IgD-negative memory B cell (primary cell): ENCODE results near the gene TBC1D2. TPM values are rescaled to one million over a fixed set of nuclear protein-coding genes. Genes with fewer than 3 reads are reported as not detected.
"Not testable (repeated sequence)": the region's sequence is repeated elsewhere in the genome, so short reads cannot be mapped to it uniquely, and the experiment has no call there.

ENCODE experiments used
- H3K27ac Mint-ChIP-seq, 3 donors: one replicate each; pipeline ENCODE4 v1.8.0; 2020 to 2022; ENCODE audit warnings: mild to moderate bottlenecking in 3 of 3, mixed read lengths in 3 of 3, moderate library complexity in 1 of 3
- H3K27me3 Mint-ChIP-seq: one replicate; pipeline ENCODE4 v1.8.0; 2021; ENCODE audit warnings: mixed read lengths
- H3K36me3 Mint-ChIP-seq: one replicate; pipeline ENCODE4 v1.8.0; 2020; ENCODE audit warnings: mild to moderate bottlenecking, mixed read lengths
- H3K4me1 Mint-ChIP-seq, 3 donors: one replicate each; pipeline ENCODE4 v1.8.0; 2020 to 2022; ENCODE audit warnings: mixed read lengths in 3 of 3, mild to moderate bottlenecking in 1 of 3
- H3K4me3 Mint-ChIP-seq, 4 donors: one replicate each; pipeline ENCODE4 v1.8.0; 2020 to 2022; ENCODE audit warnings: mild to moderate bottlenecking in 4 of 4, mixed read lengths in 4 of 4, moderate library complexity in 3 of 4
- H3K9me3 Mint-ChIP-seq, 3 donors: one replicate each; pipeline ENCODE4 v1.8.0; 2020 to 2021; ENCODE audit warnings: mixed read lengths in 3 of 3, mild to moderate bottlenecking in 1 of 3
- polyA plus RNA-seq: library from polyadenylated mRNA; unstranded; fragments of 300-500 nt; fragmentation: Illumina TruSeq; gene quantifications from one replicate; pipeline ENCODE4 v1.2.3, GENCODE V29; 2021

TBC1D2 gene
- polyA plus RNA-seq, 1 donor from 2014 or later: 5.3 TPM

DNA sequence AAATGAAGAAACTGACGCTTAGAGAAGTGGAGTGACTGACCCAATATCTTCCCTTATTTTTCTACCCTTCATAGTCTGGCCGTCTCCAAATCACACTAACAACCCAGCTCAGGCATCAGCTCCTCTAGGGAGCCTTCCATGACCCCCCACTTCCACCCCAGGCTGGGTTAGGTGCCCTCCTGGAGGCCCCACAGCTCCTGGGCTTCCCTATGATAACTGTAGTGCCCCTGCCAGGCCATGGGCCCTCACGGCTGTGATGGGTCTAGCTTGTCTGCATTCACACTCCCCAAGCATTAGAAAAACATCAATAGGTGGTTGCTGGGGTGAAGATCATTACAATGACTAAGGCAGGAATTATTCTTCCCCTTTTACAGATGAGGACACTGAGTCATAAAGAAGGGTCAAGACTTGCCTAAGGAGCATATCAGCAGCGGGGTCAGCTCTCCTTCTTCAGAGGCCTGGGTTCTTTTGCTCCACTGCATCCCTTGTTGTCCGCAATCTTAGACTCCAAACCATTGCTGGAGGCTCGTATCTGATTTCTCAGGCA, 70.4 kb downstream of the TBC1D2 start:
- H3K9me3 Mint-ChIP-seq: no peaks in the 10 kb centered on the region
- H3K27me3 Mint-ChIP-seq: no peaks in the 10 kb centered on the region
- peaks cover 12 to 31% (median 20%) of the 10 kb centered on the region in 3 donors for H3K4me1 Mint-ChIP-seq
- H3K36me3 Mint-ChIP-seq: peaks cover 3% of the 10 kb centered on the region
- peak overlapping the region in 1 of 3 donors; percentile 64 for H3K27ac Mint-ChIP-seq
- no peak overlapping the region for H3K4me3 Mint-ChIP-seq

DNA sequence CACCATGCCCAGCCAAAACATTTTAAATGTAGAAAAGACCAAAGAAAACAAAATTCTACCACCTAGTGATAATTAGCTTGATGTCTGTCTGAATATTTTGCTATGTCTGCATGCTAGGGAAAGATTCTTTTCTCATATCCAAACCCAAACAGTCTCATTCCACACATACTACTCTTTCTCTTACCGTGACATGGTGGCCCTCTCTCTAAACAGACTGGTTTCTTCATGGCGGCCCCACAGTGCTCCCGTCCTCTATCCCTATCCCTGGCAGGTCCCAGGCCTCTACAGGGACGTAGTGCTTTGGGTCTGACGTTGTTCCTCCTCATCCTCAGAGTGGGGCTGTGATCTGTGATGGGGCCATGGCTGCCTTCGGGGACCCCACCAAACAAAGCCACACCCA, 71.1 kb downstream of the TBC1D2 start:
- H3K27ac Mint-ChIP-seq: no peak overlapping the region
- no peaks in the 10 kb centered on the region for H3K27me3 Mint-ChIP-seq
- H3K9me3 Mint-ChIP-seq: no peaks in the 10 kb centered on the region
- H3K4me1 Mint-ChIP-seq: peaks cover 12 to 31% (median 20%) of the 10 kb centered on the region in 3 donors
- H3K4me3 Mint-ChIP-seq: no peak overlapping the region
- H3K36me3 Mint-ChIP-seq: peaks cover 3% of the 10 kb centered on the region

DNA sequence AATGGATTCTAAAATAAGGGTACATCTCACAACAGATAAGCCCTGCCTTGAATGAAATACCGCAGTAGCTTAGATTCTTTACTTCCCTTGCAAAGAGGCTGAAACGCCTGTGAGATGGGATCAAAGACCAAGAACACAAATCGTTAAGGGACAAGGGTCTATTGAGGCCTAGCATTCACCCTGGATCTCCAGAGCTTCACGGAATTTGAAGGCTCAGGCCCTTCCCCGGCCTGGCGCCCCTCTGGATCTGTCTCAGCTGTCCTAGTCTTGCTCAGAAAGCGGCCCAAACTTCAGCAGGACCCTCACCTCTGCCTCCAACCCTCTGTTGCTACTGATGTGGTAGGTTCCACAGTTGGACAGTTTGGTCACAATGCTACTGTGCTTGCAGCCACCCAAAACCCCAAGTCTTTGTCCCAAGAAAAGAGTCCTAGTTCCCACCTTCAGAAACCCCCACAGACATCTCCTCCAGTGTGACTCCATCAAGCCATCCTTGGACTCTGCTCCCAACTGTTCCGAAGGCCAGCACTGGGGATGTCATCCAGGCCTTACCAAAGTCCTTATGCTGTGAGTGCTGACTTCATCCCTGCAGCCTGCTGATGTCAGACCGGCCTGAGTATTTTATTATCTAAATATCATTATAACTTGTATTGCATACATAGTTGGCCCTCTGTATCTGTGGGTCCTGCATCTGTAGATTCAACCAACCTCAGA, 72.4 kb downstream of the TBC1D2 start:
- Mint-ChIP-seq H3K36me3 (peaks cover 3% of the 10 kb centered on the region), H3K27me3 (no peaks in the 10 kb centered on the region), H3K27ac (no peak overlapping the region), H3K4me1 (peaks cover 9 to 29% (median 14%) of the 10 kb centered on the region in 3 donors), H3K9me3 (no peaks in the 10 kb centered on the region), H3K4me3 (no peak overlapping the region)

DNA sequence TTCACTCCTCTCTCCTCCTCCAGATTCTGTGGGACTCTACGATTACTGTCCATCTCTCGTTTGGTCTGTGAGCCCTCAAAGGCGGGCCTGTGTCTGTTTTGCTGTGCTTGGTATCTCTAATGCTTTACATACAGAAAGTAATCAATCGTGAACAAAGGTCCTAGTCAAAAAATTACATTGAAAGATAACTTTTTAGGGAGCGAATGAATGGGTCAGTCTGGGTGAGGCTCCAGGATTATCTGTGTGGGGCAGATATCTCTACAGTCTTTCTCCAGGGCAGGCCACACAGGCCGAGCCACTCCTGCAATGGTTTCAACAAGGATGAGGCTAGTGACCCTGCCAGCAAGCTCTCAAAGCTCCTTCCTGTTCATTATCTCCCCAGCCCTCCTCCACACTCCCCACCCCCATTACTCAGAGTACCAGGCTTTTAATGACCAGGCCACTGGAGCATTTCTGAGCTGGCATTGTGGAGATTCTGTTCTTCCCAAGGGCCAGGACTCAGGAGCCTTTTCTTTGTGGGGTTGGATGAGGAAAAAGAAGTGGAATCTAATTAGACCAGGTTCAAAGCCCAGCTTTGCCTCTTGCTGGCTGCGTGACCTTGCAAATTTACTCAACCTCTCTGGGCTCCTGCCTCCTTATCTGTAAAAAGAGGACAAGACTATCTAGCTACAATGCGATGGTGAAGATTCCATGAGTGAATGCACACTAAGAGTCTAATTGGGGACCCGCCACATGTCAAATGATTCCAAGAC, 73.2 kb downstream of the TBC1D2 start:
- Mint-ChIP-seq H3K4me3 (no peak overlapping the region), H3K9me3 (no peaks in the 10 kb centered on the region), H3K27ac (no peak overlapping the region), H3K27me3 (no peaks in the 10 kb centered on the region), H3K36me3 (peaks cover 3% of the 10 kb centered on the region), H3K4me1 (peaks cover 9 to 29% (median 14%) of the 10 kb centered on the region in 3 donors)

DNA sequence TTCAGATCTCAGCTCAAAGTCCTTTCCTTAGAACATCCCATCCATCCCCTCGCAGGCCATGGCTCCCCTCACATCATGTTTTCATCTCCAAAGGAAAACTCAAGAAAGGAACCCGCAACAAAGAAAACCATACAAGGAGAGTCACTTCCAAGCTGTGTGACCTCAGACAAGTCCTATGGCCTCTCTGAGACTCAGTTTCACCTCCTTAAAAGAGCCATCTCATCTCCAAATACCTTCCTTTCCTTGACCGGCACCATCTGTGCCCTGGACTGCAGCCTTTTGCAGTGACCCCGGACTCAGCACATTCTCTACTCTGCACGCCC, 73.7 kb downstream of the TBC1D2 start:
- Mint-ChIP-seq H3K4me3 (no peak overlapping the region), H3K36me3 (peaks cover 3% of the 10 kb centered on the region), H3K4me1 (peaks cover 9 to 29% (median 14%) of the 10 kb centered on the region in 3 donors), H3K27me3 (no peaks in the 10 kb centered on the region), H3K27ac (no peak overlapping the region), H3K9me3 (no peaks in the 10 kb centered on the region)

DNA sequence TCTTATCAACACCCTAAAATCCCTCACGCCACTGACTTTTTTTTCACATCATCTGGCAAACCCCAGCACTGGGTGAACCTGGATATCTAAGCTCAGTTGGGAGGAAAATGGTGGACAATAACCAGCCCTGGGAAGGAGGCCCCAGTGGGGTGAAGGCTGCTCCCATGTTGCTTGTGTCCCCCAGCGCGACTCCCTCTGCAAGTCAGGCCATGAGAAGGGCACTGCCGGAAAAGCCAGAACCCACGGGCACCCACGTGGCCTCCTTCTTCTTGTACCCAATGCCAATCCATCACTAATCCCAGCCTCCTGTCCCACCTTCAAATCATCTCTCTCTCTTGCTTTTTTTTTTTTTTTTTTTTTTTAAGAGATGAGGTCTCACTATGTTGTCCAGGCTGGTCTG, 74.5 kb downstream of the TBC1D2 start:
- H3K27ac Mint-ChIP-seq: no peak overlapping the region
- no peaks in the 10 kb centered on the region for H3K9me3 Mint-ChIP-seq
- peaks cover 3% of the 10 kb centered on the region for H3K36me3 Mint-ChIP-seq
- no peaks in the 10 kb centered on the region for H3K27me3 Mint-ChIP-seq
- no peak overlapping the region for H3K4me3 Mint-ChIP-seq
- H3K4me1 Mint-ChIP-seq: peaks cover 9 to 29% (median 12%) of the 10 kb centered on the region in 3 donors

DNA sequence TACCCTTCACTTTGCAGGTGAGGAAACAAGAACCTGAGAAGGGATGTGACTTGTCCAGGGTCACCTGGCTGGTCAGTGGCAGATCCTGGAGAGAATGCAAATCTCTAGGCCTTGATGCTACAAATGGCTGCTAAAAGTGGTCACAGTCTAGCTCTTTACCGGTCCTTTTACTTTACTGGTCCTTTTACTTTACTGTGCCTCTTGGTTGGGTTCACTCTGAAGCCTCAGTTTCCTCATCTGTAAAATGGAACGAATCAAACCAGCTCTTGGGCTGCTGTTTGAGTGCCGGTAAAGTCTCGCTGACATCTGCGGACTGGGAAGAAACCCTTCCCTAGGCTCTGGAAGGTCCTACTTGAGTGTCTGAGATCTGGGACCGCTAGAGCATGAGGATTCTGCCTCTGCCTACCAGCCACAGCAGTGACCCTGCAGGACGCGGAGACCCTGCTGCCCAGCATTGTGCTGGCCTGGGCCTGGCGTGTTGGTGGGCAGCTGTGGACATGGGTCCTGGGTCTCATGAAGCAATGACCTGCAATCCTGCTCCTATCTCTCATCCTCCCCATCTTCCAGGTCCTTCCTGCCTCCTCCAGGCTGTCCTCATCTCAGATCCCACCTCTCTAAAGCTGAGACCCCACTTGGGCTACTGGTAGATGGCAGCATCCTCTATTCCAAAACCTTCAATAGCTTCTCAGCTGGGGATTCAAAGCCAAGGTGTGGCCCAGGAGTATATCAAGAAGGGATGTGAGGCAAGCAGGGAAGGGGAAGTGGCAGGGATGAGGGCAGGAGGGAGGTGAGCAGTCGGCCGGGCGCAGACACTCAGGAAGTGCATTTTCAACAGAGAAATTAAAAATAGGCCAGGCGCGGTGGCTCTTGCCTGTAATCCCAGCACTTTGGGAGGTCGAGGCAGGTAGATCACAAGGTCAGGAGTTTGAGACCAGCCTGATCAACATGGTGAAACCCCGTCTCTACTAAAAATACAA, 76.3 kb downstream of the TBC1D2 start:
- H3K27ac Mint-ChIP-seq: no peak overlapping the region
- no peak overlapping the region for H3K4me3 Mint-ChIP-seq
- no peaks in the 10 kb centered on the region for H3K9me3 Mint-ChIP-seq
- peaks cover 5% of the 10 kb centered on the region for H3K36me3 Mint-ChIP-seq
- peaks cover 5 to 19% (median 5%) of the 10 kb centered on the region in 3 donors for H3K4me1 Mint-ChIP-seq
- H3K27me3 Mint-ChIP-seq: no peaks in the 10 kb centered on the region

DNA sequence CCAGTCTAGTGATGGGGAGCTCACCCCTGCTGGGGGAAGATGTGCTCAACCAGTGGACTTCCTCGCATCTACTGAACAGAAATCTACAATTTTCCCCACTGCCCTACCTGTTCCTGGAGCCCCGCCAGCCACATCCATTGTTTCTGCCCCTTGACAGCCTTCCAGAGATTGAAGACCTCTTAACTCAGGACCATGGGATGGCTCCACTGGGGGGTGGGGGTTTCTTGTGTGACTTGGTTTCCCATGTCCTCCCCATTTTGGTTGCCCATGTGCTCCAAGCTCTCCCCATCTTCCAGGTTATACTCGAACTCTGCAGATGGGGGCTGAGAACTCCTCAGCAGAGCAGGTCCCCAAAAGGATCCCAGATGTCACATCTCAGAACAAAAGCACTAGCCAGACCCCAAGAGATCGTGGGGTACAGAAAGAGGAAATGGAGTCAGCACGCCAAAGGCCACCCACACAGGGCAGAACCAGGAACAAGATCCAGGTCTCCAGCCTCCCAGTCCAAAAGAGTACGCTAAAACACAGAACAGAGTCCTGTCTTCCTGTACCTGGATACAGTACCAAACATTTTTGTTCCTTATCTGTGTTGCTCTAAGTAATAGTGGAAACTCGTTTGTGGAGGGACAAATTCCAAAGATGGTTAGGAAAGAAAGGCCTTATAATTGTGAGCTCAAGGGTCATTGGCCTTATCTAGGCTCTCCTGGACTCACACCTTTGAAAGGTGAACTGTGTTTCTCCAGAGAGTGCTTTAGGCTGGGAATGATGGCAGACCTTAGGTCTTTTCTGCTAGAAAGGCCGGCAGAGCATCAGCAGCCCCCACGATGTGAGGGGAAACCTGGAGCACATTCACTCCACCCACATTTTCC, 78.8 kb downstream of the TBC1D2 start:
- Mint-ChIP-seq H3K4me3 (no peak overlapping the region), H3K36me3 (peaks cover 4% of the 10 kb centered on the region), H3K27ac (no peak overlapping the region), H3K9me3 (no peaks in the 10 kb centered on the region), H3K4me1 (peaks cover 5 to 19% (median 5%) of the 10 kb centered on the region in 3 donors), H3K27me3 (no peaks in the 10 kb centered on the region)

DNA sequence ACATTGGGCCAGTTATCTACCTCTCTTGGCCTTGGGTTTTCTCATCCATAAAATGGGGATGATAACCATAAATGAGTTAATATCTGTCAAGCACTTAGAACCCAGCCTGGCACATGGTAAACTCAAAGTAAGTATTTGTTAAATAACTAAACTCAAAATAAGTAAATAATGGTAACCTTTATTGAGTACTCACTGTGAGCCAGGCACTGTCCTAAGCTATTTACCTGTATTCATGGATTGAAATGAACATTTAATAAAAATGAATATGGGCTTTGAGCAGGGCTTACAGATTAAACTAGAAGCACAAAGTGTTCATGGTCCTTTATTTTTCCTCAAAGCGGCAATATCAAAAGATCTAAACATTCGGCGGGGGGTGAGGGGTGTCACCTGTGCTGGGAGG, 79.7 kb downstream of the TBC1D2 start:
- H3K36me3 Mint-ChIP-seq: peaks cover 4% of the 10 kb centered on the region

DNA sequence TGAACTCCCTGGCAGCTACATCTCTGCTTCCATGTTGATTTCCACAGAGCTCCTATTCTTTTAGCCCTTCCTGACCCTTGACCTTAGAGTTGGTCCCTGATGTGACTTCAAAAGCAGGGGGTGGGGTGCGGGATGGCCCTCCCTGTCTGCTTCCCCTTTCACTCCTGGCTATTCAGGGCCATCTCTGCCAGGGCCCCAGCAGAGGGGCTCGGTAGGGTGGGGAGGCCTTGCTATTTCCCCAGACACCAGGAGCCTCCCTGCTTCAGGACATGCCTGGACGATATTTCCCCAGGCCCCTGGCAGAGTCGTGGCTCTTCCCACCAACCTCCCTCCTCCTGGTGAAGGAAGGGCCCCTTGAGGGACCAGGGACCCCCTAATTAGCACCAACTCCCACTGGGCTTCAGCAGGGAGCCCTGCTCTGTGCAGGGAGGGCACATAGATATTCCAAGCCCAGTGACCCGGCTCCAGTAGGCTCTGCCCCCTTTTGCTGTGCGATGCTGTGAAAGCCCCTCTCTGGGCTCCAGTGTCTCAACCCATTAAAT, 80.3 kb downstream of the TBC1D2 start:
- Mint-ChIP-seq H3K4me3 (no peak overlapping the region), H3K4me1 (peaks cover 2 to 13% (median 4%) of the 10 kb centered on the region in 3 donors), H3K27me3 (no peaks in the 10 kb centered on the region), H3K27ac (peak overlapping the region in 1 of 3 donors; percentile 59), H3K36me3 (peaks cover 4% of the 10 kb centered on the region), H3K9me3 (no peaks in the 10 kb centered on the region)

More for the DNA sequence above, 79.7 kb downstream of the TBC1D2 start:
- H3K27me3 Mint-ChIP-seq: no peaks in the 10 kb centered on the region
- H3K9me3 Mint-ChIP-seq: no peaks in the 10 kb centered on the region
- H3K27ac Mint-ChIP-seq: peak overlapping the region in 1 of 3 donors; percentile 59
- peaks cover 1 to 19% (median 4%) of the 10 kb centered on the region in 3 donors for H3K4me1 Mint-ChIP-seq
- H3K4me3 Mint-ChIP-seq: no peak overlapping the region

DNA sequence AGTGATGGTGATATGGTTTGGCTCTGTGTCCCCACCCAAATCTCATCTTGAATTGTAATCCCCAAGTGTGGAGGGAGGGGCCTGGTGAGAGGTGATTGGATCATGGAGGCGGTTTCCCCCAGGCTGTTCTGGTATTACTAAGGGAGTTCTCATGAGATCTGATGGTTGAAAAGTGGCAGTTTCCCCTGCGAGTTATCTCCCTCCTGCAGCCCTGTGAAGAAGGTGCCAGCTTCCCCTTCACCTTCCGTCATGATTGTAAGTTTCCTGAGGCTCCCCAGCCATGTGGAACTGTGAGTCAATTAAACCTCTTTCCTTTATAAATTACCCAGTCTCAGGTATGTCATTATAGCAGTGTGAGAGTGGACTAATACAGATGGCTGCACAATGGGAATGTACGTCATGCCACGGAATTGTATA, 80.9 kb downstream of the TBC1D2 start:
- H3K27ac Mint-ChIP-seq, H3K27me3 Mint-ChIP-seq, H3K4me3 Mint-ChIP-seq, H3K36me3 Mint-ChIP-seq, H3K9me3 Mint-ChIP-seq: not testable (repeated sequence)
- peaks cover 6 to 12% (median 8%) of the 10 kb centered on the region in 3 donors for H3K4me1 Mint-ChIP-seq

DNA sequence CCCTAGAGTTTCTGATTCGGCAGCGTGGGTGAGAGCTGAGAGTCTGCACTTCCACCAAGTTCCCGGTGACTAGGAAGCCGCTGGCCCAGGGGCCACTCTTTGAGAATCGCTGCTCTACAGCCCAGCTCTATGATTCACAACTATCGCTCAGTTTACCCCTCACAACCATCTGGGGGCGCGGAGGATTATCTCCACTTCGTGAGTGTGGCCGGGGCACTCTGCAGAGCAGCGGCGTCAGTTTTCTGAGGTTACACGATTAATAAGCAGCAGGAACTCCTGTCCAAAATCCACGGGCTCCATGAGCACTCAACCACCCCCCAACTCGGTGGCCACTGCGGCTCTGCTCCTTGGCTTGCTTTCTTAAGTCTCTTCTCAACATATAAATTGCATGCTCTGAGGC, 82.3 kb downstream of the TBC1D2 start:
- Mint-ChIP-seq H3K27ac (peak overlapping the region in 1 of 3 donors; percentile 93), H3K36me3 (peaks cover 4% of the 10 kb centered on the region), H3K27me3 (no peaks in the 10 kb centered on the region), H3K9me3 (no peaks in the 10 kb centered on the region), H3K4me3 (peak overlapping the region in 1 of 4 donors; percentile 1), H3K4me1 (peaks cover 13 to 16% (median 14%) of the 10 kb centered on the region in 3 donors)

DNA sequence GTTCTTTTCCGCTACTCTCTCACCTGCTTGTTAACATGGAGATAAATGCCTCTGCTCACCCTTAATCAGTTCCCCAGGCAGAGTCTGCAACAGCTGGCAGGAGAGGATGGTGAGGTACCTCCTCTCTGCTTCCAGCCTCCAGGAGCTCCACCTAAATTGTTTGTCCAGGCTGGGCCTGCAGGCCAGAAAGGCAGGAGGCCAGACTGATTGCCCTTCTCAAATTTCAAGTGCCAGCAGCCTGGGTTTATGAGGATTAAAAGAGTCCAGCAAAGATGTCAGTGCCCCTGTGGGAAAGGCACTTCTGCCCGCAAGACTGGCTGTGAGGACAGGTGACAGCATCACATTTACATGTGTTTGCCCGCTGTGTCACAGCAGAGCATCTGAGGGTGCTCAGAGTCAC, 82.8 kb downstream of the TBC1D2 start:
- Mint-ChIP-seq H3K9me3 (no peaks in the 10 kb centered on the region), H3K27me3 (no peaks in the 10 kb centered on the region), H3K4me3 (no peak overlapping the region), H3K36me3 (peaks cover 4% of the 10 kb centered on the region), H3K4me1 (peaks cover 13 to 18% (median 14%) of the 10 kb centered on the region in 3 donors), H3K27ac (no peak overlapping the region)
